Endothelial cell (in vitro differentiated cells): ENCODE measurements around the gene SLMAP. TPM values are rescaled to one million over a fixed set of nuclear protein-coding genes. Genes with fewer than 3 reads are reported as not detected.

ENCODE experiments used
- DNase-seq: peaks from one replicate; pipeline ENCODE4 v3.0.0; 2021; ENCODE audit warnings: low spot score
- H3K27ac Mint-ChIP-seq: one replicate; pipeline ENCODE4 v1.8.0; 2021; ENCODE audit warnings: mixed read lengths, inconsistent platforms; ENCODE audit not compliant: unreplicated experiment
- H3K27me3 Mint-ChIP-seq: one replicate; pipeline ENCODE4 v1.8.0; 2021; ENCODE audit warnings: mild to moderate bottlenecking, moderate library complexity, mixed read lengths, inconsistent platforms; ENCODE audit not compliant: unreplicated experiment
- H3K36me3 Mint-ChIP-seq: one replicate; pipeline ENCODE4 v1.8.0; 2021; ENCODE audit warnings: mild to moderate bottlenecking, low read depth, mixed read lengths, inconsistent platforms; ENCODE audit not compliant: unreplicated experiment
- H3K4me1 Mint-ChIP-seq: one replicate; pipeline ENCODE4 v1.8.0; 2021; ENCODE audit warnings: mild to moderate bottlenecking, mixed read lengths, inconsistent platforms; ENCODE audit not compliant: unreplicated experiment
- H3K4me3 Mint-ChIP-seq: one replicate; pipeline ENCODE4 v1.8.0; 2021; ENCODE audit warnings: mild to moderate bottlenecking, mixed read lengths, inconsistent platforms; ENCODE audit not compliant: unreplicated experiment
- H3K9me3 Mint-ChIP-seq: one replicate; pipeline ENCODE4 v1.8.0; 2021; ENCODE audit warnings: mixed read lengths, inconsistent platforms; ENCODE audit not compliant: unreplicated experiment
- total RNA-seq: library from RNA; stranded (reverse); fragmentation: NEBNext Ultra II Directional; extraction: Animal tissue kit (Norgen Biotek cat#: 25700); gene quantifications from one replicate; pipeline ENCODE4 v1.2.1, GENCODE V29; 2021; ENCODE audit not compliant: unreplicated experiment
- TF ChIP-seq, protein P1 (sequence below): fragments of 200-600 bp; sonication (generic); IDR thresholded peaks from one replicate; pipeline ENCODE4 v1.5.0; 2021; ENCODE audit warnings: antibody characterized with exemption; ENCODE audit not compliant: unreplicated experiment

SLMAP gene
- total RNA-seq, 1 donor from 2014 or later: 45.7 TPM

DNA sequence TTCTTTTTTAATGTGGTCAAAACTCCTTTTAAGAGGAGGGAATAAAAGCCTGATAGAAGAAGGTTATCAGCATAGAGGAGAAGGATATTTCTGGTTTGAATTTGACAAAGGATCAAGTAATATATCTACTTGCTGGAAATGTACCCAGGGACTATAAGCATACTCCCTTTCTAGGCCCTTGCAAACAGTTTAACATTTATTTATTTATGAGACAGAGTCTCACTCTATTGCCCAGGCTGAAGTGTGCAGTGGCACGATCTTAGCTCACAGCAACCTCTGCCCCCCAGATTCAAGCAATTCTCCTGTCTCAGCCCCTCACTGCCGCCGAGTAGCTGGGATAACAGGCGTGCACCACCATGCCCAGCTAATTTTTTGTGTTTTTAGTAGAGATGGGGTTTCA, 71.6 kb downstream of the SLMAP start:
- peaks cover 5% of the 10 kb centered on the region for H3K36me3 Mint-ChIP-seq
- H3K9me3 Mint-ChIP-seq: no peaks in the 10 kb centered on the region
- no peaks in the 10 kb centered on the region for H3K27me3 Mint-ChIP-seq
- TF ChIP-seq, protein P1, sequence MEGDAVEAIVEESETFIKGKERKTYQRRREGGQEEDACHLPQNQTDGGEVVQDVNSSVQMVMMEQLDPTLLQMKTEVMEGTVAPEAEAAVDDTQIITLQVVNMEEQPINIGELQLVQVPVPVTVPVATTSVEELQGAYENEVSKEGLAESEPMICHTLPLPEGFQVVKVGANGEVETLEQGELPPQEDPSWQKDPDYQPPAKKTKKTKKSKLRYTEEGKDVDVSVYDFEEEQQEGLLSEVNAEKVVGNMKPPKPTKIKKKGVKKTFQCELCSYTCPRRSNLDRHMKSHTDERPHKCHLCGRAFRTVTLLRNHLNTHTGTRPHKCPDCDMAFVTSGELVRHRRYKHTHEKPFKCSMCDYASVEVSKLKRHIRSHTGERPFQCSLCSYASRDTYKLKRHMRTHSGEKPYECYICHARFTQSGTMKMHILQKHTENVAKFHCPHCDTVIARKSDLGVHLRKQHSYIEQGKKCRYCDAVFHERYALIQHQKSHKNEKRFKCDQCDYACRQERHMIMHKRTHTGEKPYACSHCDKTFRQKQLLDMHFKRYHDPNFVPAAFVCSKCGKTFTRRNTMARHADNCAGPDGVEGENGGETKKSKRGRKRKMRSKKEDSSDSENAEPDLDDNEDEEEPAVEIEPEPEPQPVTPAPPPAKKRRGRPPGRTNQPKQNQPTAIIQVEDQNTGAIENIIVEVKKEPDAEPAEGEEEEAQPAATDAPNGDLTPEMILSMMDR: no peak
- DNase-seq: no peak
- peaks cover 15% of the 10 kb centered on the region for H3K4me1 Mint-ChIP-seq
- no peak overlapping the region for H3K4me3 Mint-ChIP-seq
- H3K27ac Mint-ChIP-seq: no peak overlapping the region

DNA sequence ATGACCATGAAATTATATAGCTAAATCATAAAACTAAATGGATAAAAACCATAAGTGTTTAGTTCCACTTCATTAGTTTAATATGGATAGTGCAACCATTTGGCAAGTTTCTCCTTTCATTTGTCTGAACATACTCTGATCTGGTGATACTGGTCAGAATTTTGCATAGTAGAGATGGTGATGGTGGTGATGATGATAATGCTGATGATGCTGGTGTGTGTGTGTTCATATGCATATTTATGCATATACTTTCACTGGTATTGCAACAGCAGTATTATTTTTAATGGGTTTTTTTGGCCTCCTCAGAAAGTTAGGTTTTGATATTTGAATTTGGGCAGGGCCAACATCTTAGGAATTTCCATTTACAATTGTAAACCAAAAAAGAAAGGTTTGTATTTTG, 76.4 kb downstream of the SLMAP start:
- no peak for DNase-seq
- Mint-ChIP-seq H3K9me3 (no peaks in the 10 kb centered on the region), H3K36me3 (peaks cover 5% of the 10 kb centered on the region), H3K4me3 (no peak overlapping the region), H3K27ac (no peak overlapping the region), H3K27me3 (no peaks in the 10 kb centered on the region), H3K4me1 (no peaks in the 10 kb centered on the region)
- TF ChIP-seq, protein P1: no peak

DNA sequence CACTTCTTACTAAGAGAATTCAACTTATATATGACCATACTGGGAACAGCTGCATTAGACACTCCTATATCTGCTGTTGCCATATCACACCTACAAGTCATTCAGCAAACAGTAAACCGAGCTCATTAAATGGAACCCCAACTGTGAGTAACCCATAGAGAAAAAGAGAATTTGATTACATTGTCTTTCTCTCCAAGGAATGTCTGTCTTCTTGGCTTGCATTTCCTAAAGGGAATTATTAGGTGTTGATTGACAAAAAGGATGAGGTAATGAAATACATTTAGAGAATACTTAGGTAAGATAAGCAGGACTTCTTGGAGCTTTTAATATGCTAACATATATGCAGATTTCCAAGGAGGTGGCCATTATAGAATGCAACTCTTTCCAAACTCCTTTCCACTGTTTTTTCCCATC, 76.8 kb downstream of the SLMAP start:
- Mint-ChIP-seq H3K36me3 (peaks cover 5% of the 10 kb centered on the region), H3K4me1 (no peaks in the 10 kb centered on the region), H3K27me3 (no peaks in the 10 kb centered on the region), H3K4me3 (no peak overlapping the region), H3K9me3 (no peaks in the 10 kb centered on the region), H3K27ac (no peak overlapping the region)
- DNase-seq: no peak
- TF ChIP-seq, protein P1: no peak

GRCh38 chr3:57833763-57834162, 77.7 kb downstream of the SLMAP start:
- H3K4me3 Mint-ChIP-seq: no peak overlapping the region
- peaks cover 5% of the 10 kb centered on the region for H3K36me3 Mint-ChIP-seq
- DNase-seq: no peak
- peaks cover 3% of the 10 kb centered on the region for H3K4me1 Mint-ChIP-seq
- H3K27me3 Mint-ChIP-seq: no peaks in the 10 kb centered on the region
- H3K9me3 Mint-ChIP-seq: no peaks in the 10 kb centered on the region
- TF ChIP-seq, protein P1: no peak
- H3K27ac Mint-ChIP-seq: no peak overlapping the region

GRCh38 chr3:57837686-57838085, 81.6 kb downstream of the SLMAP start:
- Mint-ChIP-seq H3K4me3 (no peak overlapping the region), H3K4me1 (peaks cover 3% of the 10 kb centered on the region), H3K36me3 (peaks cover under 1% of the 10 kb centered on the region), H3K27ac (no peak overlapping the region), H3K9me3 (no peaks in the 10 kb centered on the region), H3K27me3 (no peaks in the 10 kb centered on the region)
- TF ChIP-seq, protein P1: no peak
- no peak for DNase-seq
